ENCODE measurements around the gene HSPBP1. TPM values are rescaled to one million over a fixed set of nuclear protein-coding genes. Genes with fewer than 3 reads are reported as not detected.

Gene HSPBP1
- total and polyA plus RNA-seq, 2 of the 13 experiments (the other 11 are each of a cell fraction or from before 2014, with no cell fraction given) = 22.3 to 33.7 TPM

- TF ChIP-seq DPF2 (CRISPR knock-in tag; IDR thresholded peaks at IDR 0.05; ENCODE audit: borderline replicate concordance, low read depth) = no peak
- no peak for TF ChIP-seq KDM4B (CRISPR knock-in tag; IDR thresholded peaks at IDR 0.05)
- peak; percentile 82 for TF ChIP-seq GMEB2 (CRISPR knock-in tag; IDR thresholded peaks at IDR 0.05; ENCODE audit: low read depth)
Measured at GRCh38 chr19:55304279-55304978, 24.5 kb upstream of the HSPBP1 start (continued).

- Histone ChIP-seq H3K4me1 (ENCODE audit: insufficient read depth, low read length) (peaks cover 24% of the 10 kb centered on the region), H3K4me3 (replicated peaks in 1 of 3; ENCODE audit: insufficient read depth in 1 of 3, low read depth in 2 of 3, low read length in 3 of 3) (peak overlapping the region in 1 of 3 experiments; percentile 15; a peak in 2 of 6 replicates), H3K36me3 (replicated peaks in 1 of 2; ENCODE audit: control insufficient read depth in 1 of 2, insufficient read depth in 2 of 2, low read length in 2 of 2) (no peaks in the 10 kb centered on the region), H3K27me3 (ENCODE audit: control insufficient read depth in 1 of 2, insufficient read depth in 2 of 2, low read length in 2 of 2) (peaks cover 0 to 20% of the 10 kb centered on the region in 2 experiments; a peak in 1 of 5 replicates), H3K27ac (ENCODE audit: extremely low read length, insufficient read depth, low read length) (no peak overlapping the region), H3K4me2 (ENCODE audit: low read depth, low read length) (no peak overlapping the region), H3K9ac (ENCODE audit: insufficient read depth, low read depth, low read length) (no peak overlapping the region), H3K79me2 (ENCODE audit: insufficient read depth, low read length) (no peaks in the 10 kb centered on the region), H2AFZ (ENCODE audit: low read length) (no peak overlapping the region), H4K20me1 (ENCODE audit: insufficient read depth, low read length) (no peaks in the 10 kb centered on the region), H3K9me3 (ENCODE audit: low read length) (no peaks in the 10 kb centered on the region)
- 0 out of 2 replicates have a peak, but pooled peaks have one; percentile 26 for TF ChIP-seq GABPB1 (CRISPR knock-in tag; IDR thresholded peaks at IDR 0.05)
- TF ChIP-seq, protein P1, sequence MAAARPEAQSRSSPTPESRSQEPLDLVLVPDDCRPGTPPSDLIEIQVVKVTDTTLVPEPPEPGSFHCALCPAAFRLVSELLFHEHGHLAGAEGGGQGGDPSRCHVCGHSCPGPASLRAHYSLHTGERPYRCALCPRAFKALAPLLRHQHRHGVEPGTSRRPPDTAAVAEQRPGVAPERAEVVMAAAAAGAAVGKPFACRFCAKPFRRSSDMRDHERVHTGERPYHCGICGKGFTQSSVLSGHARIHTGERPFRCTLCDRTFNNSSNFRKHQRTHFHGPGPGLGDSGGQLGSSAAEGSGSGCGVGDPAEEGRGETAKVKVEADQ (CRISPR knock-in tag; IDR thresholded peaks at IDR 0.05; ENCODE audit: borderline replicate concordance) = no peak
- TF ChIP-seq GABPA (IDR thresholded peaks at IDR 0.05; ENCODE audit: low read depth, low read length) = no peak
- peak; percentile 75 for TF ChIP-seq GABPA (CRISPR knock-in tag; IDR thresholded peaks at IDR 0.05; ENCODE audit: low read depth)
- peak; percentile 52; the same call in 1 of the 2 replicates for TF ChIP-seq THAP11 (CRISPR knock-in tag; IDR thresholded peaks at IDR 0.05)
- TF ChIP-seq PRDM10 (CRISPR knock-in tag; IDR thresholded peaks at IDR 0.05; ENCODE audit: low read depth) = peak; percentile 98
- TF ChIP-seq BHLHE40 (IDR thresholded peaks at IDR 0.05; ENCODE audit: low read length) = peak; percentile 66; the same call in 1 of the 2 replicates
- CTCF ChIA-PET (ENCODE audit: low intra/inter-chr PET ratio, low total read pairs) = no interaction called here
- in situ Hi-C loops (cut with HindIII; ENCODE audit: extremely low pct_ligation_motif_present, low pct_unique_long_range_greater_than_20kb) (loop anchor here (5.0 kb wide), 1 partner anchor 114 kb away; no protein-coding TSS in a partner anchor), intact Hi-C loops (cut with micrococcal nuclease; ENCODE audit: unreplicated experiment) (no loop called here)
- BruUV-seq (replicated peaks) = no TSS peak
- no peak for DNase-seq (ENCODE audit: low spot score)
- POLR2A ChIA-PET = no interaction called here
- 77% methylated on average over 10 of the region's 11 CpGs for WGBS (ENCODE audit: low lambda C conversion rate)
- no peak for FAIRE-seq
- no peak for ATAC-seq
Measured at GRCh38 chr19:55303477-55303876, 23.6 kb upstream of the HSPBP1 start.

Measured in HepG2 (cell line).